Measurements from ENCODE around the gene ZSCAN4.

DNA sequence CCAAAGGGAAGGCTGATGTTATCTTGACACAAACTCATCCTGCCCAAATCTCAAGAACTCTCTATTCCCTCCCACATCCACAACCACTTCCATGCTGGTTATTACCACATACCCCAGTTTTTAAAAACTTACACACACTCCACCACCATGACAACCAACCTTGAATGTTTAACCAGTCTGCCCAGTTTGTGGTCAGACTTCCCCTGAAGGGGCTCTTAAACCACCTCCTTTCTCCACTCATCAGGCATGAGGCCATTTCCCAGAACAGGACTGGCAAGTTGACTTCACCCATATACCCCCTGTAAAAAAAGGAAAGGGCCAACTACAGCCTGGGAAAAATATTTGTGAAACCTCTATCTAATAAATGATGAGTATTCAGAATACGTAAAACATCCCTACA, 12.4 kb upstream of the ZSCAN4 start:
- TF ChIP-seq, protein P1, sequence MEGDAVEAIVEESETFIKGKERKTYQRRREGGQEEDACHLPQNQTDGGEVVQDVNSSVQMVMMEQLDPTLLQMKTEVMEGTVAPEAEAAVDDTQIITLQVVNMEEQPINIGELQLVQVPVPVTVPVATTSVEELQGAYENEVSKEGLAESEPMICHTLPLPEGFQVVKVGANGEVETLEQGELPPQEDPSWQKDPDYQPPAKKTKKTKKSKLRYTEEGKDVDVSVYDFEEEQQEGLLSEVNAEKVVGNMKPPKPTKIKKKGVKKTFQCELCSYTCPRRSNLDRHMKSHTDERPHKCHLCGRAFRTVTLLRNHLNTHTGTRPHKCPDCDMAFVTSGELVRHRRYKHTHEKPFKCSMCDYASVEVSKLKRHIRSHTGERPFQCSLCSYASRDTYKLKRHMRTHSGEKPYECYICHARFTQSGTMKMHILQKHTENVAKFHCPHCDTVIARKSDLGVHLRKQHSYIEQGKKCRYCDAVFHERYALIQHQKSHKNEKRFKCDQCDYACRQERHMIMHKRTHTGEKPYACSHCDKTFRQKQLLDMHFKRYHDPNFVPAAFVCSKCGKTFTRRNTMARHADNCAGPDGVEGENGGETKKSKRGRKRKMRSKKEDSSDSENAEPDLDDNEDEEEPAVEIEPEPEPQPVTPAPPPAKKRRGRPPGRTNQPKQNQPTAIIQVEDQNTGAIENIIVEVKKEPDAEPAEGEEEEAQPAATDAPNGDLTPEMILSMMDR (IDR thresholded peaks at IDR 0.05; ENCODE audit: poor library complexity): no peak
- no peak for TF ChIP-seq EZH2 (IDR thresholded peaks at IDR 0.05; ENCODE audit: borderline replicate concordance)
